Heart right ventricle (tissue), 16 donors: Measurements from ENCODE around the gene ATG16L2. TPM values are rescaled to one million over a fixed set of nuclear protein-coding genes. Genes with fewer than 3 reads are reported as not detected.
A peak's percentile ranks its signal among the peaks of the same experiment; 100 is the strongest.

Experiments used
- ATAC-seq, 8 donors: fragments of 200-7000 bp; cut with Tn5 transposase; one replicate each; pipeline ENCODE4 v1.9.1; 2020; ENCODE audit warnings: mild to moderate bottlenecking in 8 of 8, moderate library complexity in 8 of 8, moderate number of reproducible peaks in 1 of 8
- DNase-seq, 2 donors: peaks; one replicate each; pipeline ENCODE4 v3.0.0-alpha.2; 2020
- H3K27ac ChIP-seq, 10 donors: fragments of 200-600 bp; sonication (generic) in 2 of 10; one replicate each; pipeline versions ENCODE4 v1.5.0 to v1.8.0; 2020 to 2022; ENCODE audit warnings: mild to moderate bottlenecking in 3 of 10
- H3K27me3 ChIP-seq, 7 donors: fragments of 200-600 bp; one replicate each; pipeline ENCODE4 v1.8.0; 2021 to 2022; ENCODE audit warnings: mild to moderate bottlenecking in 2 of 7
- H3K36me3 ChIP-seq, 9 donors: fragments of 200-600 bp; sonication (generic) in 1 of 9; one replicate each; pipeline versions ENCODE4 v1.5.0 to v1.8.0; 2020 to 2022; ENCODE audit warnings: mild to moderate bottlenecking in 2 of 9
- H3K4me1 ChIP-seq, 9 donors: fragments of 200-600 bp; sonication (generic) in 1 of 9; one replicate each; pipeline versions ENCODE4 v1.5.0 to v1.8.0; 2020 to 2022; ENCODE audit warnings: mild to moderate bottlenecking in 4 of 9
- H3K4me3 ChIP-seq, 10 donors: fragments of 200-600 bp; sonication (generic) in 2 of 10; one replicate each; pipeline versions ENCODE4 v1.5.0 to v1.8.0; 2020 to 2022; ENCODE audit warnings: mild to moderate bottlenecking in 7 of 10, moderate library complexity in 2 of 10
- H3K9me3 ChIP-seq, 11 donors: fragments of 200-600 bp in 10 of 11; sonication (generic) in 2 of 11; one replicate each; pipeline versions ENCODE4 v1.5.0 to v1.8.0; 2013 to 2022; ENCODE audit warnings: mild to moderate bottlenecking in 2 of 11, control low read depth in 1 of 11, moderate library complexity in 1 of 11
- CTCF ChIP-seq, 9 donors: fragments of 200-600 bp; sonication (generic) in 2 of 9; IDR thresholded peaks; one replicate each; pipeline versions ENCODE4 v1.5.0 to v1.8.0; 2021 to 2022; ENCODE audit warnings: antibody characterized with exemption in 9 of 9, mild to moderate bottlenecking in 5 of 9, moderate library complexity in 1 of 9
- WGBS, 2 donors: extraction: QIAGEN DNeasy Blood & Tissue Kit; methylation state at CpG; one replicate each; pipeline ENCODE4 v1.1.7; 2013; ENCODE audit warnings: inconsistent platforms in 1 of 2; 5-methylcytosine and 5-hydroxymethylcytosine counted together
- intact Hi-C, 10 donors: fragments of 100-400 bp; cut with DNase I; formaldehyde crosslinking; loops; one replicate each; pipeline versions ENCODE4 v1.11.1 to v1.14.2; 2022
- polyA plus RNA-seq, 2 donors: library from polyadenylated mRNA; stranded (reverse); fragments of 200-250 nt; gene quantifications; one replicate each; pipeline ENCODE4 v1.2.3, GENCODE V29; 2013
- total RNA-seq, 10 donors: library from RNA; stranded (reverse); fragmentation: NEBNext Ultra II Directional in 3 of 10; extraction: Animal tissue kit (Norgen Biotek cat#: 25700) in 3 of 10; gene quantifications; one replicate each; pipeline versions ENCODE4 v1.2.1 to v1.2.4, GENCODE V29; 2021 to 2023
- donor health status: Arrhythmogenic right ventricular cardiomyopathy.
- donor health status: ischemic (EF 13 %, LVEDD 7.1; RV severe dilation, severe dysfunction).
- donor health status: healthy with polysubstance abuse.
- donor health status: DM: no; HTN: yes; CAD: no.
- donor health status: DM: no; HTN: no; CAD: no.
- donor health status: ischemic (EF 25% LVEDD 6.9; RV normal size, moderate dysfunction).
- donor health status: ischemic (EF 25% LVEDD 5.7; RV mildly dilated, moderate dysfunction).
- donor health status: healthy.
- donor health status: DM: yes; HTN: yes; CAD: no.
- donor health status: Ischemic cardiomyopathy.
- donor health status: ischemic (EF 35%, LVEDD 5.7; RV mildly dilated, moderate dysfunction).
- donor health status: nonischemic (EF 11% LVEDD 7.7; RV severe dilation, severe dysfunction).
- donor health status: DM: yes; HTN: yes; CAD: no.
- donor health status: PGD.
- donor health status: ischemic (EF 29% LVEDD 5.4; RV normal size, mild dysfunction).
- donor health status: nonischemic (EF 23%, LVEDD 6.1; RV moderate dilation, normal function).

The ATG16L2 gene
- total and polyA plus RNA-seq, 12 donors = 8.0 to 66.9 (median 12.3) TPM

GRCh38 chr11:72829178-72829577 lies 15.0 kb downstream of the ATG16L2 start:
- no peaks in the 10 kb centered on the region for H3K27me3 ChIP-seq
- peak overlapping the region in 1 of 10 donors; percentile 85 for H3K27ac ChIP-seq
- peaks cover 0 to 84% (median 0%) of the 10 kb centered on the region in 9 donors for H3K36me3 ChIP-seq
- no peak overlapping the region for H3K4me3 ChIP-seq
- TF ChIP-seq CTCF (IDR thresholded peaks at IDR 0.05) = no peak
- peaks cover 15 to 57% (median 42%) of the 10 kb centered on the region in 9 donors for H3K4me1 ChIP-seq
- 91 to 92% methylated on average over 13 of the region's 13 CpGs for WGBS, 2 donors
- H3K9me3 ChIP-seq = no peaks in the 10 kb centered on the region
- ATAC-seq (no peak), DNase-seq (no peak)
- intact Hi-C loops = loop anchor here in 2 of 10 donors (5.0 kb wide), 2 partner anchors 353 to 418 kb away; no protein-coding TSS in a partner anchor

GRCh38 chr11:72829884-72830533 lies 15.8 kb downstream of the ATG16L2 start:
- peaks cover 0 to 75% (median 0%) of the 10 kb centered on the region in 9 donors for H3K36me3 ChIP-seq
- WGBS, 2 donors = 94 to 97% methylated on average over 5 of the region's 5 CpGs
- no peak for ATAC-seq
- H3K27ac ChIP-seq = no peak overlapping the region
- no peaks in the 10 kb centered on the region for H3K27me3 ChIP-seq
- no peak overlapping the region for H3K4me3 ChIP-seq
- no peak for TF ChIP-seq CTCF (IDR thresholded peaks at IDR 0.05)
- no peaks in the 10 kb centered on the region for H3K9me3 ChIP-seq
- DNase-seq = no peak
- intact Hi-C loops = loop anchor here in 8 of 10 donors (1.0 to 10.0 kb wide), 16 partner anchors 19 to 459 kb away; partner anchors contain the start of gene FCHSD2 (in 4 of the 8)
- H3K4me1 ChIP-seq = peaks cover 19 to 66% (median 50%) of the 10 kb centered on the region in 9 donors

GRCh38 chr11:72831521-72832300 lies 17.5 kb downstream of the ATG16L2 start:
- no peak overlapping the region for H3K4me3 ChIP-seq
- no peaks in the 10 kb centered on the region for H3K27me3 ChIP-seq
- ATAC-seq (peak; percentile 74 to 86 (median 80)), DNase-seq (peak; percentile 87 to 90)
- H3K9me3 ChIP-seq = no peaks in the 10 kb centered on the region
- peaks cover 35 to 83% (median 67%) of the 10 kb centered on the region in 9 donors for H3K4me1 ChIP-seq
- intact Hi-C loops = loop anchor here in 9 of 10 donors (1.0 to 10.0 kb wide), 20 partner anchors 17 to 457 kb away; partner anchors contain the start of gene FCHSD2 (in 5 of the 9)
- TF ChIP-seq CTCF (IDR thresholded peaks at IDR 0.05) = peak; percentile 90 to 98 (median 96)
- H3K36me3 ChIP-seq = peaks cover 0 to 69% (median 0%) of the 10 kb centered on the region in 9 donors
- H3K27ac ChIP-seq = peak overlapping the region; percentile 86 to 95 (median 90)
- WGBS, 2 donors = 25 to 30% methylated on average over 13 of the region's 13 CpGs
